MCF 10A (cell line): ENCODE measurements around the gene PPM1F. TPM values are rescaled to one million over a fixed set of nuclear protein-coding genes. Genes with fewer than 3 reads are reported as not detected.

Experiments used
- BruUV-seq: library from RNA; stranded (reverse); fragments of 400-500 nt; replicated peaks from 2 replicates; lab custom pipeline; 2021; lab: Mats Ljungman, UMichigan
- CTCF ChIA-PET: fragments of 300-600 bp; sonication (Branson Sonifier 250); formaldehyde crosslinking; extraction: SDS; loops from one replicate; lab custom pipeline; 2021; ENCODE audit warnings: antibody characterized with exemption, inconsistent platforms; lab: Yijun Ruan, JAX
- POLR2A ChIA-PET: fragments of 300-600, 350-650 bp; sonication (Branson Sonifier 250); formaldehyde crosslinking; extraction: SDS; loops from one replicate; lab custom pipeline; 2020; ENCODE audit warnings: antibody characterized with exemption, inconsistent platforms; lab: Yijun Ruan, JAX
- DNase-seq: peaks from one replicate; pipeline ENCODE4 v3.0.0-alpha.2; 2018; ENCODE audit not compliant: unreplicated experiment
- H3K27ac Mint-ChIP-seq: one replicate; pipeline ENCODE4 v1.8.0; 2022; ENCODE audit warnings: mild to moderate bottlenecking, low read depth, mixed read lengths; ENCODE audit not compliant: unreplicated experiment
- H3K27me3 Mint-ChIP-seq: one replicate; pipeline ENCODE4 v1.8.0; 2022; ENCODE audit warnings: mixed read lengths; ENCODE audit not compliant: insufficient read depth, unreplicated experiment
- H3K36me3 Mint-ChIP-seq: one replicate; pipeline ENCODE4 v1.8.0; 2022; ENCODE audit warnings: mild to moderate bottlenecking, moderate library complexity, mixed read lengths; ENCODE audit not compliant: insufficient read depth, unreplicated experiment
- H3K4me1 Mint-ChIP-seq: one replicate; pipeline ENCODE4 v1.8.0; 2022; ENCODE audit warnings: mixed read lengths; ENCODE audit not compliant: insufficient read depth, unreplicated experiment
- H3K4me3 Mint-ChIP-seq: one replicate; pipeline ENCODE4 v1.8.0; 2022; ENCODE audit warnings: mild to moderate bottlenecking, moderate library complexity, mixed read lengths; ENCODE audit not compliant: unreplicated experiment
- H3K9me3 Mint-ChIP-seq: one replicate; pipeline ENCODE4 v1.8.0; 2022; ENCODE audit warnings: mixed read lengths; ENCODE audit not compliant: unreplicated experiment
- CTCF ChIP-seq: fragments of 200-600 bp; IDR thresholded peaks from one replicate; pipeline ENCODE4 v1.8.0; 2022; ENCODE audit warnings: antibody characterized with exemption, mild to moderate bottlenecking; ENCODE audit not compliant: unreplicated experiment
- intact Hi-C: fragments of 100-400 bp; cut with micrococcal nuclease; formaldehyde crosslinking; loops from 2 replicates; pipeline ENCODE4 v1.14.1; 2022
- total RNA-seq: library from RNA; stranded (reverse); gene quantifications from 2 replicates; pipeline ENCODE4 v1.2.3, GENCODE V29; 2022

Gene PPM1F
- total RNA-seq, 1 experiment from 2014 or later, result 32.6 TPM

GRCh38 chr22:21918466-21919185, 34.0 kb downstream of the PPM1F start:
- Mint-ChIP-seq H3K36me3 (peaks cover 16% of the 10 kb centered on the region), H3K4me1 (no peaks in the 10 kb centered on the region), H3K9me3 (no peaks in the 10 kb centered on the region), H3K27me3 (no peaks in the 10 kb centered on the region), H3K27ac (no peak overlapping the region), H3K4me3 (no peak overlapping the region)
- TF ChIP-seq CTCF, result no peak
- ChIA-PET CTCF (interaction anchor here (0.6 to 0.9 kb wide), 2 partner anchors 17 to 539 kb away, joined by 3 read pairs; no protein-coding TSS in a partner anchor), POLR2A (no interaction called here)
- BruUV-seq, result no TSS peak
- intact Hi-C loops, result no loop called here
- no peak for DNase-seq

GRCh38 chr22:21917959-21918261, 34.7 kb downstream of the PPM1F start:
- ChIA-PET CTCF (no interaction called here), POLR2A (no interaction called here)
- Mint-ChIP-seq H3K4me3 (no peak overlapping the region), H3K27ac (no peak overlapping the region), H3K36me3 (peaks cover 13% of the 10 kb centered on the region), H3K9me3 (no peaks in the 10 kb centered on the region), H3K4me1 (no peaks in the 10 kb centered on the region), H3K27me3 (no peaks in the 10 kb centered on the region)
- intact Hi-C loops, result no loop called here
- no peak for TF ChIP-seq CTCF
- DNase-seq, result no peak
- no TSS peak for BruUV-seq

GRCh38 chr22:21917181-21917958, 35.3 kb downstream of the PPM1F start:
- intact Hi-C loops, result no loop called here
- ChIA-PET CTCF (interaction anchor here (1.0 kb wide), 2 partner anchors 19 to 35 kb away, joined by 3 to 4 read pairs; partner anchors contain the start of gene PPM1F), POLR2A (no interaction called here)
- Mint-ChIP-seq H3K4me3 (no peak overlapping the region), H3K27ac (no peak overlapping the region), H3K9me3 (no peaks in the 10 kb centered on the region), H3K27me3 (no peaks in the 10 kb centered on the region), H3K4me1 (no peaks in the 10 kb centered on the region), H3K36me3 (peaks cover 8% of the 10 kb centered on the region)
- no TSS peak for BruUV-seq
- DNase-seq, result no peak
- TF ChIP-seq CTCF, result no peak

GRCh38 chr22:21916309-21916918, 36.2 kb downstream of the PPM1F start:
- no peaks in the 10 kb centered on the region for H3K27me3 Mint-ChIP-seq
- no peak for TF ChIP-seq CTCF
- no peaks in the 10 kb centered on the region for H3K9me3 Mint-ChIP-seq
- H3K4me3 Mint-ChIP-seq, result no peak overlapping the region
- no peaks in the 10 kb centered on the region for H3K4me1 Mint-ChIP-seq
- H3K36me3 Mint-ChIP-seq, result peaks cover 7% of the 10 kb centered on the region
- no TSS peak for BruUV-seq
- CTCF ChIA-PET, result interaction anchor here (0.6 to 1.0 kb wide), 5 partner anchors 18 to 36 kb away, joined by 3 to 4 read pairs (median 3); partner anchors contain the start of gene PPM1F
- POLR2A ChIA-PET, result no interaction called here
- H3K27ac Mint-ChIP-seq, result no peak overlapping the region
- no peak for DNase-seq
- intact Hi-C loops, result no loop called here
